NCI-H460 (cell line): ENCODE data around the gene CCDC117. TPM values are rescaled to one million over a fixed set of nuclear protein-coding genes. Genes with fewer than 3 reads are reported as not detected.
"Not testable (repeated sequence)": the region's sequence is repeated elsewhere in the genome, so short reads cannot be mapped to it uniquely, and the experiment has no call there.

Experiments
- DNase-seq: peaks from one replicate; pipeline ENCODE4 v3.0.0-alpha.2; 2016; ENCODE audit warnings: low read depth; ENCODE audit errors: extremely low read depth
- total RNA-seq: library from RNA; depleted of rRNA; stranded (reverse); fragments of >200 nt; shearing (Covaris generic); gene quantifications from 2 replicates; pipeline ENCODE4 v1.2.3, GENCODE V29; 2014

Gene CCDC117
- total RNA-seq, 1 experiment from 2014 or later = 21.5 TPM

GRCh38 chr22:28799606-28800307, 27.3 kb downstream of the CCDC117 start:
- DNase-seq = peak; percentile 30

DNA sequence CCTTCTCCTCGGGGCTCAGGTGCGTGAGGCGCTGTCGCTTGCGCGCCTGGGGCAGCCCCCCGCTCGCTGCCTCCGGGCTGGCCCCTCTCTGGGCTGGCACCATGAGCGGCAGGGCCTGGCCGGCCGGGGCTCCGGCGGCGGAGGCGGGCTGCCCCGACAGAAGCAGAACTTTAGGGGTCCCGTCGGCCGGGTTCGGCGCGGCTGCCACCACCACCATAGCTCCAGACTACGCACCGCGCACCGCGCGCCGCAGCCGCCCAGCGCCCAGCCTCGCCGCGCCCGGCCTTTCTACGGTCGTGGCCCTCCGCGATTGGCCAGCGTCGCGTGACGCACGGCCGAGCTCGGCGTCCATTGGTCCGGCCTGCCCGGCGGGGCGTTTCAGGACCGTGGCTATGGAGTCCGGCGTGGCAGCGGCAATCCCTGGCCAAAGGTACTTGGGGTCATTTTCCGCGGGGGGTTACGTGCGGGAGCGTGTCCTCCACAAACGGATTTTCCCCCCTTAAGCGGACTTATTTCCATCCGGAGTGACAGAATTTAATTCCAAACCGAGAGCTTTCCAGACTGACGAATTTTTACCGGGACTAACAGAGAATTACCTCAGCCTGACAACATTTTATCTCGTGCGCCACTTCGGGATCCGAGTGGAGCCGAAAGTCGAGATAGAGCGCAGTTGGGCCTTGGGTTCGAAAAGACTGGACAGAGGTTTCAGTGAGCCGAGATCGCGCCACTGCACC, 28.0 kb downstream of the CCDC117 start, which contains the start of gene XBP1:
TSS of gene XBP1 (minus strand) at position 262 of the 734 bp plus-strand sequence.
- DNase-seq = peak; percentile 87

DNA sequence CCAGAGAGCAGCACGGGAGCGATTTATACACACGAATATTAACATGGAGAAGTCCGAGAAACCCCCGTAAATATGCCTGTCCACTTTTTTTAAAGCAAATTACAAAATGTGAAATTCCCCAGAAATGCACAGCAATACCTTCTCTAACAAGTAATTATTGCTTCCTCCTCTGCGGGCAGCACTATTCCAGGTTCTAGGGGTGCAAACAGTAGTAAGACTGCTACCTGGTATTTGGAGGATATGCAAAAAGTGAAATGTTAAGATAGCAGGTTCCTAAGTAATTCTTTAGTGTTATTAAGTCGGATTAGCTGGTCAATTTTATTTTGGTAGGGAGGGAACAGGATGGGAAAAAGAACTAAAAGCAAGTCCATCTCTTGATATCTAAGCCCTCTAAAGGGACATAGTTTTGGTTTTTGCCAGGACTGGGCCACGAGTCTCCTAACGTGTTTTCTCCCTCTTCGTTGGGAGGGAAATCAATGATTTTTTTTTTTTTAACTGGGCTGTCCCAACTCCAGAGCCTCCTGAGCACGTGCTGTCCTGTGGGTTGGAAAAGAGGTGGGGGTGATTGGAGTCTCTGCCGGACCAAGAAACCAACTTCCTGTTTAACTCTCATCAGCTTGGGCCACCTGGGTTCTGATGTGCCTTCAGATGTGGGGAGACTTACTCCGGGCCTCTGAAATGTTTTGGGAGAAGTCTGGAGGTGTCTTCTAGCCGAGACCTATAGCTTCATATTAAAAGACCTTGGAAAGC, 29.5 kb downstream of the CCDC117 start:
- no peak for DNase-seq

GRCh38 chr22:28802595-28803123, 30.2 kb downstream of the CCDC117 start:
- no peak for DNase-seq

DNA sequence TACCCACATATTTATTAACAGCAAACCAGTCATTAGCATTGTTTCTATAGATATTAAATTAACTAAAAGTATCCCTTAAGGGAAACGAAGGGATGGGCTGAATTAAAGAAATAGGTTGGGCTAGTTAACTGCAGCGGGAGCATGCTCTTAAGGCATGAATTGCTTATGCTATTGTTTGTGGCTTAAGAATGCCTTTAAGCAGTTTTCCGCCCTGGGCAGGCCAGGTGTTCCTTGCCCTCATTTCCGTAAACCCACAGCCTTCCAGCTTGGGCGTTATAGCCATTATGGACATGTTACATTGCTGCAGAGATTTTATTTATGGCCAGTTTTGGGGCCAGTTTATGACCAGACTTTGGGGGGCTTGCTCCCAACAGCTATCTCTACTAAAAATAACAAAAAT, 32.9 kb downstream of the CCDC117 start:
- DNase-seq = not testable (repeated sequence)

GRCh38 chr22:28808716-28809355, 36.3 kb downstream of the CCDC117 start:
- DNase-seq = no peak

- DNase-seq = no peak
These were observed 38.5 kb downstream of the CCDC117 start for GRCh38 chr22:28810821-28811491.

- no peak for DNase-seq
These were observed 40.0 kb downstream of the CCDC117 start for GRCh38 chr22:28812516-28812915.

GRCh38 chr22:28813772-28814518, 41.5 kb downstream of the CCDC117 start:
- no peak for DNase-seq

DNA sequence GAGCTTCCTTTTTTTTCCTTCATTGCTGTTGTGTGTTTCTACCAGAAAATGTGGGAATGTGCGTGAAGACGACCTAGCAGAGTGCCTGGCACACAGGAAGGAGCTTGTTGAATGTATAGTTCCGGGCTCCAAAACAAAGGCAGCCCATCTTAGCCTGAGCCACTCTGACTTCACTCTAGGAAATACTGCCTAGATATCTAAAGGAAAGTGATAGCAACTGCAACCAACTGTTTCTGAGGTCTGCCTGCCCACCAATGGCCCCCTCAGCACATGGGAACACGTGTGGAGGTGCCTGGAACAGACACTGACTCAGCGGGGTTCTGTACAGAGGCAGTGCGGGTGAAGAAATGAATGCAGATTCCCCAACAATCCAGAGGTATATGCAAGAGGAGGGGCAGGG, 42.6 kb downstream of the CCDC117 start:
- DNase-seq = no peak

DNA sequence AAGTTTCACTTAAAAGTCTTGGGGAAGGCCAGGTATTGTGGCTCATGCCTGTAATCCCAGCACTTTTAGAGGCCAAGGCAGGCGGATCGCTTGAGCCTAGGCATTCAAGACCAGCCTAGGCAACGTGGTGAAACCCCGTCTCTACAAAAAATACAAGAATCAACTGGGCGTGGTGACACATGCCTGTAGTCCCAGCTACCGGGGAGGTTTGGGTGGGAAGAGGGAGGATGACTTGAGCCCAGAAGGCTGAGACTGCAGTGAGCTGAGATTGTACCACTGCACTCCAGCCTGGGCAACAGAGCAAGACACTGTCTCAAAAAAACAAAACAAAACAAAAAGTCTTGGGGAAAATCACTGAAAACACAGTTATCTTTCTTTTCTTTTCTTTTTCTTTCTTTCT, 43.2 kb downstream of the CCDC117 start:
- DNase-seq = no peak

- no peak for DNase-seq
These were observed 44.6 kb downstream of the CCDC117 start for GRCh38 chr22:28817064-28817463.

DNA sequence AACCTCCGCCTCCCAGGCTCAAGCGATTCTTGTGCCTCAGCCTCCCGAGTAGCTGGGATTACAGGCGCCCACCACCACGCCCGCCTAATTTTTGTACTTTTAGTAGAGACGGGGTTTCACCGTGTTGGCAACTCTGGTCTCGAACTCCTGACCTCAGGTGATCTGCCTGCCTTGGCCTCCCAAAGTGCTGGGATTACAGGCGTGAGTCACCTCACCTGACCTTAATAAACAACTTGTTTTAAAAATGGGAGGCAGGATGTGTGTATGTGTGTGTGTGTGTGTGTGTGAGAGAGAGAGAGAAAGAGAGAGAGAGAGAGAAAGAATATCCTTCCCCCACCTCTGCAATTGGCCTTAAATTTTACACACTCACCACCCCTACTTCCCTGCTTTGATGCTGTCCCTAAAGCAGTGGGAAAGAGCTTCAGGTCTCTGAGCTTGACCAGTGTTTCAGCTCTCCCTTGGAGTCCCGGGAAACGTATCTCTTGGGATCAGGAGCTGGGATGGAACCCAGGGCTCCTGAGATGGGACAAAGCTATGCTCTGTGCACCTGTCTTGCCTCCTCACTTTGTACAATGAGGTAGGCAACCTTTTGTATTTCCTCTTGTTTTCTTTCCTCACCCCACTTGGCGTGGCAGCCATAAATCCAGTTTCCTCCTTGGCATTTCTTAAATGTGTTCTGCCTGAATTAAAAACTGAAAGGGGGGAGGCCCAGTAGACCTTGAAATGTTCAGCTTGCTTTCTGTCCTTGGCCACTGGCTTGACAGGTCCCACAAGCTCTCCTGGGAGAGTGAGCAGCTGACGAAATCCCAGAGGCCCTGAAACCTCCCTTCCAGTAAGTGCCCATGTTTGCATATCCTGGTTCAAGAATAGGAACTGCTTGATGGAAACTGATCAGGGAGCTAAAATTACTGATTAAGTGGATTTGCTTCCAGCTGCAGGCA, 45.7 kb downstream of the CCDC117 start:
- DNase-seq = no peak

GRCh38 chr22:28819253-28820096, 47.0 kb downstream of the CCDC117 start:
- no peak for DNase-seq

DNA sequence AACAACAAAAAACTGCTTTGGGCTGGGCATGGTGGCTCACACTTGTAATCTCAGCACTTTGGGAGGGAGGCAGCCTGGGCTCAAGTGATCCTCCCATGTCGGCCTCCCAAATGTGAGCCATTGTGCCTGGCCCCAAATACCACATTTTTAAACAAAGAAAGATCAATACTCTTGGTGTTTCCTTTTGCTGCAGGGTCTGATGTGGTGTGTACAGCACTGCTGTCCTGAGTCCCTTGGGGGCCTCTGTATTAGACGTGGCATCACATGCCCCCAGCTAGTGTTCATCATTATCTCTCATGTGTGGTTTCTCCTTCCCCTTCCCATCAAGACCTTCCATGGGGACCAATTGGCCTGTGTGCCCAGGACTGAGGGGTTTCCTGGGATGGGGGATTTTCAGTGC, 48.4 kb downstream of the CCDC117 start:
- no peak for DNase-seq

DNA sequence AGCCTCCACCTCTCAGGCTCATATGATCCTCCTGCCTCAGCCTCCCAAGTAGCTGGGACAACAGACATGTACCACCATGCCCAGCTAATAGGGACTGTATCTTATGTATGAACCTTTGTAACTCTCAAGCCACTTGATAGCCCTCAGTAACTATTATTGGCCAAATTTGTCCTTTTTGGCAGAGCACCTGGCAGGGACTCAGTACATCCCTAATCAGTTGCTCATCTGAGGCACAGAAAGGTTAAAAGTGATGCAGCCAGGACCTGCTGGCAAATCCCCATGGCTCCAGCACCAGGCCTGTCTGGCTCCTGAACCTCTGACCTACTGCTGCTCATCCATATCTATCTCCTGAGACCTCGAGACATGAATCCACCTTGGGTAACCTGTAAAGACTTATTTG, 49.0 kb downstream of the CCDC117 start:
- DNase-seq = no peak

- DNase-seq = no peak
These were observed 50.5 kb downstream of the CCDC117 start for GRCh38 chr22:28822930-28823551.
